GF-D8 (cell line): ENCODE measurements around the gene ARHGEF17.

Source experiments
- DNase-seq: peaks from one replicate; lab custom pipeline; 2025; lab: John Stamatoyannopoulos, UW

ARHGEF17 gene

DNA sequence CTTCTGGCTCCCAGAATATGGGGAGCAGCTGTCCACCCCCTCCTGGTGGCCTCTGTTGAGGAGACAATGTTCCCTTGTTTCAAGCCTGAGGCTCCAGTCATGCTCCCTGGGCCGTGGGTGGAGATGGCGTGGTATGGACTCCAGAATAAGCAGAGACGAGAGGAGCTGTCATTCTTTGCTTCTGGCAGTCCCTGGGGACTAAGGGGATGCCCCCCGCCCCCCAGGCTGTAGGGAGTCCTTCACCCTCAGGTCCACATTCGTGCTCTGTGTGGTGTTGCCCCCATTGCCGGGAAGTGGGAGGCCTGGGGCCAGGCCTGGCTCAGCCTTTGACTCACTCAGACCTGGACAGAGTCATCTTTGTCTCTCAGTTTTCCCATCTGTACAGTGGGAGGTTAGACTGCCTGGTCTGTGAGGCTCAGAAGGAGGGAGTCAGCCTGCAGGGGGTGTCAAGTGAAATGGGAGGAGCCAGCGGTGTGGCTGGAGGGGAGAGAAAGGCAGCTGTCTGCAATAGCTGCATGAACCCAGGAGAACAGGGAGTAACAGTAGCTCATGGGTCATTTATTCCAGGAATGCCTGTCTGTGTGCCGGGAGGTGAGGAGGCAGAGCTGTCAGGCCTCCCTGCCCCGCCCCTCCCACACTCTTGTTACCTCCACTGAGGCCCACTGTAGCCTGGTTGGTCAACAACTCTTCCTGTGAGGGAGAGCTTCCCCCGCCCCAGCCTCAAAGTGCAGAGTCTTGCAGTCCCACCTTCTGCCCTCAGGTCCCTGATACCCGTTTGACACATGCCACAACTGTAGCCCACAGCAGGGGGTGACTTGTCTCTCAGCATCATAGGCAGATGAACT, 6.3 kb downstream of the ARHGEF17 start:
- no peak for DNase-seq

GRCh38 chr11:73315293-73316020, 7.4 kb downstream of the ARHGEF17 start:
- DNase-seq, result no peak

- no peak for DNase-seq
These were observed 8.3 kb downstream of the ARHGEF17 start for GRCh38 chr11:73316422-73316821.

DNA sequence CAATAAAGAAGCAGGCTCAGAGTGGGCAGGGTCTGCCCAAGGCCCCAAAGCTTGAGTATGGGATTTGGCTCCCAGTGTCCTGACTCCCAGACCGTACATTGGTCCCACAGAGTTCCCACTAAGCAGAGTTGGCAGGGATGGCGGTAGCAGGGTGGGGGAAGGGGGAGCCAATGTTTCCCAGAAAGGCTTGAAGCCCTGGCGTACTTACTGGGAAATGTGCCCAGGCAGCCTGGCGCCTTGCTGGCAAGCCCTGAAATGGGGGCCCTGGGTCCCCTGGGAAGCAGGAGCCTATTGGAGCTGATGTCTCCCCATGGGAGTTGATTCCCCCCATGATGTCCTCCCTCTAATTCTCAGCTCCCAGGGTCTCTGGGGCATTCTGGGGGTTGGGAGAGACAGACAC, 9.3 kb downstream of the ARHGEF17 start:
- DNase-seq, result no peak

GRCh38 chr11:73317803-73318202, 9.7 kb downstream of the ARHGEF17 start:
- DNase-seq, result no peak

DNA sequence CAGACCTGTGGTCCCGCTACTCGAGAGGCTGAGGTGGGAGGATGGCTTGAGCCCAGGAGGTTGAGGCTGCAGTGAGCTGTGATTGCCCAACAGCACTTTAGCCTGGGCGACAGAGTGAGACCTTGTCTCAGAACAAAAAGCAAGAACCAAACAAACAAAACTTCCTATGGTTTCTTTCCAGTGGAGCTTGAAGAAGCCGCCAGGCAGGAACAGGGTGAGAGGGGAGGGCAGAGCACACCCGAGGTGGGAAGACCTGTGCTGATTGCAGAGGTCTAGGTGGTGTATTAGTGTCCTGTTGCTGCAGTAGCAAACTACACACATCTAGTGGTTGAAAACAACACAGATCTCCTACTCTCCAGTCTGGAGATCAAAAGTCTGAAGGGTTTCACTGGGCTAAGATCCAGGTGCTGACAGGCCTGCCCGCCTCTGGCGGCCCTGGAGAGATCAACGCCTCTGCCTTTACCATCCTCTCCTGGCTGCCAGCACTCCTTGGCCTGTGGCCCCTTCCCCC, 10.5 kb downstream of the ARHGEF17 start:
- no peak for DNase-seq

GRCh38 chr11:73320763-73321603, 12.9 kb downstream of the ARHGEF17 start:
- no peak for DNase-seq

- peak; percentile 10 for DNase-seq
These were observed 13.7 kb downstream of the ARHGEF17 start for GRCh38 chr11:73321604-73322381.

DNA sequence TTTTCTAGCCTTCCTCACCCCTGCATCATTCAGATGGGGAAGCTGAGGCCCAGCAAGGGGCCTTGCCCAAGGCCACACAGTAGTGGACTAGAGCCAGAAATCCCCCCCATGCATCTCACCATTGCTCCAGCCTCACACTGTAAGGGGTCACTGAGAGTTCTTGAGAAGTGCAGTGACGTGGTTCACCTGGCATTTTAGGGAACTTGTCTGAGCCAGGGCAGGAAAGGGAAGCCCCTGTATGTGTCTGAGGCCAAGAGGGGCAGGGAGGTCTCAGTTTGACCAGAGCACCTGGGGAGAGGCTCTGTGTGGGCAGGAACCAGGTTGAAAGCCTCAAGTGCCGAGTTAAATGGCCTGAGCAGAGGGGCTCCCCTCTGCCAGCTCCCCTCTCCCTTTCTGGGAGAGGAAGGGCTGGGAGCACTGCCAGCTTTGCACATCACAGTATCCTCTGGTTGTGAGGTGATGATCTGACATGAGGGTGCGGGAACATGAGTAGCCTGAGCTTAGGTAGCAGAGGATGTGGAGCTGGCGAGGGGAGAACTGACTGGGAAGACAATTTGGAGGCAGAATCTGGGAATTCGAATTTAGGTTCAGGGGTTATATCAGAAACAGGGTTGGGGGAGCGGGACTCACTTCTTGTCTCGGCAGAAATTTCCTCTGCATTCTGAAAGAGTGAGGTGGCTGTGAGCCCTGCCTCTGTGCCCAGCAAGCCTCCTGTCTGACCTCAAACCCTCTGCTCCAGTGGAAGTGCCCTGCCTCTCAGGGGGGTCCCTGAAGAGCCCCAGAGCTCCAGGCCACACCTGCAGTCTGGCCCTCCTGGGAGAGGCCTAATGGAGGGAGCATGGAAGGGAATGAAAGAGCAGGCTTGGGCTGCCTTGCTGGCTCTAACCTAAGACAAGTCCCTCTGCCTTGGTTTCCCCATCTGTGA, 14.6 kb downstream of the ARHGEF17 start:
- no peak for DNase-seq

DNA sequence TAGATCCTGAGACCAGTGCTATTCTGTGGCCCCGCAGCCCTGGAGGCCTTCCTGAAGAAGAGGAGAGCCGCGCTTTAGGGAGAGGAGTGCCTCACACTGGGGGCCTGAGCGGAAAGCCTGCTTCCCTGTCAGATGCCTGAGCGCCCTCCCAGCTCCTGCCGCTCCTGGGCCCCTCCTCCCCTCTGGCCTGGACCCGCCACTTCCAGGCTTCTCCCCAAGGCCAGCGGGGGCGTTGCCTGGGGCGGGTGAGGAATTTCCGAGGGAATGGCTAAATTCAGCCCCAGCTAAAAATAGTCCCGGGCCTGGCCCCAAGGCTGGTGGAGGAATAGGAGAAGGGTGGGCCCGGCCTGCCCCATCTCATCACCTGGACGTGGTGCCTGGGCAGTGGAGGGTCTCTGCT, 15.4 kb downstream of the ARHGEF17 start:
- DNase-seq, result no peak

DNA sequence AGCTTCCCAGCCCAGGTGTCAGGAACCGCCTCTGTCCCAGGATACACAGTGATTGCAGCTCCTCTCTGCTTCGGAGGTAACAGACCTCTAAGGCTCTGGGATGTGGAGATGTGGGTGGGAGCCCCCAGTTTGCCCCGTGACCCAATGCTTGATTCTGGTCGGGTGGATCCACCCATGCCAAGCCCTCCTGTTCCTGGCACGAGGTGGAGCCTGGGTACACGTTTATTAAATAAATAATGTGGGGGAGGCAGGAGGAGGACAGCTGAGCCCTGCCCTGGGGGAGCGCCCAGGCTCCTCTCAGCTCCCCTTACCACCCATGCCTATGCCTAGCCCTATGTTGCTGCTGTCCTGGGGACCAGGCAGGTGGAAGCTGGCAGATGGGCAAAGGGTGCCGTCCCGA, 16.0 kb downstream of the ARHGEF17 start:
- DNase-seq, result no peak

DNA sequence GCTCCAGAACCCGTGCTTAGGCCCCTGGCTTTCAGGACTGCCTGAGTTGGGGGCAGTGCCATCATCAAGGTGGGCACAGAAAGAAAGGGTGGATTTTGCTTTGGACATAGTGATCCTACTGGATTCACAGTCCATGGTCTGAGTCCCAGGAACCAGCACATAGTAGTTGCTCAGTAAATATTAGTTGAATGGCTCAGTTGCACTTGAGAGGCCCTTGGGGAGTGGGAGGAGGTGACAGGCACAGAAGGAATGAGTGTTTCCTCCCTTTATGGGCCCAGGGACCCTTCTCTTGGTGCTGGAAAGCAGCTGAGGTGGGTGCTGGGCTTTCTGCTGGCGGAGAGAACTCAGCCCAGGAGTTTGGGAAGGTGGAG, 16.6 kb downstream of the ARHGEF17 start:
- no peak for DNase-seq

DNA sequence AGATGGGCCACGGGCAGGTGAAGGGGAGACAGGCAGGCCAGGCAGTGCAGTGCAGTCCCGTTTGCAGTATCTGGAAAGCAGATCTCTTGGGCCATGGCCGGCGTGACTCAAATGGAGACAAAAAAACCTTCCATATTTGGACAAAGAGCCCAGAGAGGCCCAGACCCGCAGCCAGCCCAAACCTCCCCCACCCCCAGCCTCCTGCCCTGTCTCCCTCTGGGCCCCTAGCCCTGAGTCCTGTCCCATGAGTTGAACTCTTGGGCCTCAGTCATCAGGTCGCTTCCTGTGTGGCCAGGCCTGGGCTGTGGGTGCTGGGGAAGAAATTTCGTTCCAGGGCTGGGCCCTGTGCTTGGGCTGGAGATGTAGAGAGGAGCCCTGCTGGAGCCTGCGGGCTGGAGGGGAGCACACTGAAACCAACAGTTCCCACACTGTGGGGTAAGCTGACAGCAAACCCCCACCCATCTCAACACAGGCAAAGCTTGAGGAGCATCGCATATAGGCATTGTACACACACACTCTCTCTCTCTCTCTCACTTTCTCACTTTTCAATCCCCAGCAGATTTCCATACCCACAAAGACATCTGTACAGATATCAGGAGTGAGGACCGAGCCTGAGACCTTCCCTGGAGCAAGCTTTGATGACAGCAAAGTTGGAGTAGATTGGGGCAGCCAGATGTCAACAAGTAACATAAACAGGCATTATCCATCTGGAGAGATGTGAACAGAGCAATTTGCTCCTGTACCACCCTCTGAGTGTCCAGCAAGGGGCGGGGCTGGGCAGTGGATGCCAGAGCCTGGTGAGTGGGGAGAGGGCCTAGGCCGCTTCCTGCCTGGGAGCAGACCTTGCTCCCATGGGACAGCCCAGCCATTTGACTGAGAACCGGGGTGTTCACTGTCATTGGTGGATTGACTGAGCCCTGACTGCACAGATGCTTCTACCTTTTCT, 17.2 kb downstream of the ARHGEF17 start:
- DNase-seq, result no peak

DNA sequence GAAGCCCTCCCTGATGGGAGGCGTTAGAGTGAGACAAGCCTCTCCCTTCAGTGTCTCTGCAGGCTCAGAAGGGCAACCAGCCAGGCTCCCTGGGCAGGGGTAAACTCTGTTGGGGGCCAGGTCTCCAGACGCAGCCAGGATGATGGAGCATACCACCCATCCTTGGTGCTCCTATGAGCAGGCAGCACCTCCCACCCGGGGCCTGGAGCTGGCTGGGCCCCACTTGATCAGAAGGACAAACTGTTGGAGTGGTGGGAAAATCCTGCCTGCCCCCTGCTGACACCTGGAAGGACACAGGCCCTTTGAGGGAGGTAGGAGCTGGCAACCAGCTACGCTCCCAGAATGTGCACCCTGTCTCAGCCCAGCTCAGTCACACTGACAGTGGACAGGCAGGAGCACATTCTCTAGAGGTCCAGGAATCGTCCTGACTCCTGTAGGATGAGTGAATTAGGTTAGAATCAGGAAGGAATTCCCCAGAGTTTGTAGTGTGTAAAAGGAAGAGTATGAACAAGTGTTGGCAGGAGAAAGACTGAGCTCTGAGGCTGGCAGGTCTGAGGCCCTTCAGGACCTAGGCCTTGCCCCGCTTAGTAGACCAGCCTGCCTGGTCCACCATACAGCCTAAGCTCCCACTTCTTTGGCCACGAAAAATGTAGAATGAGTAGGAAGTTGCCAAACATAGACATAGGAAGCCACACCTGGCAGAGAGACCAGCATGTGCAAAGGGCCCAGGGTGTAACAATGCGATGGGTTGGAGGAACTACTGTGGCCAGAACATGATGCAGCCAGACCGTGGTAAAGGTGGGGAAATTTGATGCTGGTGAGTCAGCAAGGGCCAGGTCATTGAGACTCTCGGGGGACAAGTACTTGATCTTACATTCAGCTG, 19.1 kb downstream of the ARHGEF17 start:
- no peak for DNase-seq

DNA sequence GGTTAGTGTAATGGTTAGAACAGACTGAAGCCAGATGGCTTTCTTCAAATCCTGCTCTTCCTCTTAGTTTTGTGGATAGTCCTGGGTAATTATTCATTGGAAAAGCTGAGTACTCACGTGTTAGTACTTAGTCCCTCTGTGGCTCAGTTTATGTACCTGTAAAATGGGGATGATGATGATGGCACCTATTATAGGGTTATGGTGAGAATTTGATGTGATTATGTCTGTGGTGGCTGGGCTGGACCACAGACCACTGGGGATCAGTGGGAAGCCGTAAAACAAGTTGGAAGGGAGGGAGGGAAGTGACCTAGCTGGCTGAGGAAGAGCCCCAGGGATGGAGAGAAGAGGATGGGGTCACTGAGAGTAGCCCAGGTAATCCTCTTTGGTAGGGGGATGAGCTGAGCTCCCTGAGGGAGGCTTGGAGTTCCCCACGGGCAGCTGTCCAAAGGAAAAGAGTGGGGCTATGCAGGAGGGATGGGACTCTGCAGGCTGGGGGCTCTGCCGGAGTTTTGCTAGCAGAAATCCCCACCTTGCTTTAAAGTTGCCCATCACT, 19.8 kb downstream of the ARHGEF17 start:
- DNase-seq, result no peak

DNA sequence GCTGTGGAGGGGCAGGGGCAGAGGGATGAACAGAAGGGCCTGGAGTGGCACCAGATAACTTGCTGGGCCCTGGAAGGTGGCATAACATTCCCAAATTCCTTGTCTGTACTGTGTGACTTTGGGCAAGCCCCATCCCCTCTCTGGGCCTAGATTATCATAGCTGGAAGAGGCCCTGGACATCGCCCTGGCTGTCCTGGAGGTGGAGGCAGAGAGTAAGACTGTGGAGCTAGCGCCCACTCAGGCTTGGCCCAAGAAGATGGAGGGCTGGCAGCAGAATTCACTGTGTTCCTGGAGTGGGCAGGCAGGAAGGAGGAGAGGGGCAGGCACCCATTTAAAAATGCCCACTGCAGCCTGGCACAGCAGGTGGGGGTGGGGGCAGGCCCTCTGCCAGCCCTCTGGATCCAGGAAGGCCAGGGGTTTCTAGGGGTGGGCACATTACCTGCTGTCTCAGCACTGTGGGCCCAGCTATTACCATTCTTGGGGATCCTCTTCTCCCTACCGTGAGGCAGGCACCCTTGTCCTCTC, 22.6 kb downstream of the ARHGEF17 start:
- no peak for DNase-seq

GRCh38 chr11:73331138-73331916, 23.3 kb downstream of the ARHGEF17 start:
- no peak for DNase-seq
